K562 (cell line): ENCODE measurements around the gene ZNF280C. TPM values are rescaled to one million over a fixed set of nuclear protein-coding genes. Genes with fewer than 3 reads are reported as not detected.
A peak's percentile ranks its signal among the peaks of the same experiment; 100 is the strongest.

Experiments
- ARID3A ChIP-seq: IDR thresholded peaks from 2 replicates; pipeline ENCODE4 v1.6.1; 2012; ENCODE audit warnings: low read depth, low read length, improper control_type of control experiment, borderline replicate concordance
- ARID4B ChIP-seq: sonication (generic); formaldehyde crosslinking; IDR thresholded peaks from 2 replicates; pipeline ENCODE4 v1.8.0; 2022; ENCODE audit warnings: mild to moderate bottlenecking, missing genetic modification reagents
- FOXJ3 ChIP-seq: sonication (generic); formaldehyde crosslinking; IDR thresholded peaks from 2 replicates; pipeline ENCODE4 v1.4.0; 2020; ENCODE audit warnings: mild to moderate bottlenecking, missing genetic modification reagents
- GATAD2B ChIP-seq: fragments of 450-650 bp; IDR thresholded peaks from 2 replicates; pipeline ENCODE4 v1.6.1; 2017; ENCODE audit warnings: mild to moderate bottlenecking, borderline replicate concordance
- JUNB ChIP-seq: fragments of 450-650 bp; formaldehyde crosslinking; conservative IDR thresholded peaks from 2 replicates; pipeline ENCODE4 v1.4.0; 2020; ENCODE audit warnings: mild to moderate bottlenecking
- POLR2AphosphoS2 ChIP-seq: IDR thresholded peaks from 2 replicates; pipeline ENCODE4 v1.6.1; 2012; ENCODE audit warnings: low read length, improper control_type of control experiment
- RFX5 ChIP-seq: IDR thresholded peaks from 2 replicates; pipeline ENCODE4 v1.6.1; 2011; ENCODE audit warnings: low read depth, mild to moderate bottlenecking, improper control_type of control experiment, low read length
- SMAD4 ChIP-seq: fragments of 250-450 bp; sonication (Bioruptor Pico); conservative IDR thresholded peaks from 2 replicates; pipeline ENCODE4 v1.8.0; 2021; ENCODE audit warnings: inconsistent platforms, mild to moderate bottlenecking, moderate library complexity
- SRF ChIP-seq, 2 experiments: fragments of 250-450, 450-650 bp in 1 of 2; sonication (Bioruptor Pico) in 1 of 2; sonication (generic) in 1 of 2; formaldehyde crosslinking; IDR thresholded peaks; 2 replicates each; pipeline versions ENCODE4 v1.5.0 to v1.5.1; 2020 to 2022; ENCODE audit warnings: mild to moderate bottlenecking in 1 of 2, missing genetic modification reagents in 1 of 2
- ZNF184 ChIP-seq: sonication (generic); formaldehyde crosslinking; IDR thresholded peaks from 2 replicates; pipeline ENCODE4 v1.5.0; 2020; ENCODE audit warnings: missing genetic modification reagents
- ZNF224 ChIP-seq: sonication (generic); formaldehyde crosslinking; IDR thresholded peaks from 2 replicates; pipeline ENCODE4 v1.8.0; 2022; ENCODE audit warnings: mild to moderate bottlenecking, missing genetic modification reagents
- ZNF764 ChIP-seq: fragments of 250-450 bp; sonication (Bioruptor Pico); IDR thresholded peaks from 2 replicates; pipeline ENCODE4 v1.4.0; 2020; ENCODE audit warnings: low read depth, mild to moderate bottlenecking, moderate library complexity
- polyA plus RNA-seq, 8 experiments: library from polyadenylated mRNA; depleted of rRNA in 4 of 8; stranded (reverse) in 5 of 8; unstranded in 3 of 8; fragments of >200 nt; fragmentation: Nextera tagmentation in 2 of 8; fragmentation: Illumina TruSeq in 1 of 8; extraction: Ambion mirVana in 2 of 8; extraction: Trizol in 1 of 8; gene quantifications; 2 replicates each; pipeline versions ENCODE4 v1.2.1 to v1.2.3, GENCODE V29; 2011 to 2014; ENCODE audit warnings: inconsistent platforms in 1 of 8, missing spikeins in 1 of 8
- total RNA-seq, 7 experiments: library from RNA; depleted of rRNA in 6 of 7; stranded (reverse); fragments of >200 nt in 6 of 7; fragmentation: Illumina TruSeq in 2 of 7; extraction: Trizol in 2 of 7; gene quantifications; 2 replicates each; pipeline versions ENCODE4 v1.2.1 to v1.2.3, GENCODE V29; 2011 to 2021; ENCODE audit warnings: low replicate concordance in 1 of 7
- TF ChIP-seq, protein P1 (sequence below): sonication (generic); formaldehyde crosslinking; IDR thresholded peaks from 2 replicates; pipeline ENCODE4 v1.5.0; 2020; ENCODE audit warnings: missing genetic modification reagents
- TF ChIP-seq, protein P2 (sequence below): sonication (generic); formaldehyde crosslinking; IDR thresholded peaks from 2 replicates; pipeline ENCODE4 v1.8.0; 2023; ENCODE audit warnings: mild to moderate bottlenecking, missing genetic modification reagents
- TF ChIP-seq, protein P3 (sequence below), 2 experiments: fragments of 450-650 bp in 1 of 2; sonication (generic) in 1 of 2; formaldehyde crosslinking in 1 of 2; IDR thresholded peaks in 1 of 2; conservative IDR thresholded peaks in 1 of 2; 2 replicates each; pipeline versions ENCODE4 v1.6.1 to v1.8.1; 2016 to 2023; ENCODE audit warnings: mild to moderate bottlenecking in 2 of 2, moderate library complexity in 2 of 2, inconsistent platforms in 1 of 2, missing genetic modification reagents in 1 of 2

ZNF280C gene
- total and polyA plus RNA-seq, 9 of the 15 experiments (the other 6 are each of a cell fraction or from before 2014, with no cell fraction given) = 1.6 to 8.3 (median 4.4) TPM

GRCh38 chrX:130174045-130174704 lies 94.5 kb downstream of the ZNF280C start (continued):
- TF ChIP-seq SMAD4 (CRISPR knock-in tag) = peak; percentile 78
- no peak for TF ChIP-seq POLR2AphosphoS2
- no peak for TF ChIP-seq FOXJ3 (CRISPR knock-in tag)
- no peak for TF ChIP-seq JUNB (CRISPR knock-in tag)
- no peak for TF ChIP-seq ZNF224
- TF ChIP-seq, protein P1, sequence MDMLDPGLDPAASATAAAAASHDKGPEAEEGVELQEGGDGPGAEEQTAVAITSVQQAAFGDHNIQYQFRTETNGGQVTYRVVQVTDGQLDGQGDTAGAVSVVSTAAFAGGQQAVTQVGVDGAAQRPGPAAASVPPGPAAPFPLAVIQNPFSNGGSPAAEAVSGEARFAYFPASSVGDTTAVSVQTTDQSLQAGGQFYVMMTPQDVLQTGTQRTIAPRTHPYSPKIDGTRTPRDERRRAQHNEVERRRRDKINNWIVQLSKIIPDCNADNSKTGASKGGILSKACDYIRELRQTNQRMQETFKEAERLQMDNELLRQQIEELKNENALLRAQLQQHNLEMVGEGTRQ (CRISPR knock-in tag) = peak; percentile 50; the same call in 1 of the 2 replicates
- TF ChIP-seq ZNF764 (CRISPR knock-in tag) = no peak
- no peak for TF ChIP-seq ZNF184 (CRISPR knock-in tag)
- TF ChIP-seq, protein P2, sequence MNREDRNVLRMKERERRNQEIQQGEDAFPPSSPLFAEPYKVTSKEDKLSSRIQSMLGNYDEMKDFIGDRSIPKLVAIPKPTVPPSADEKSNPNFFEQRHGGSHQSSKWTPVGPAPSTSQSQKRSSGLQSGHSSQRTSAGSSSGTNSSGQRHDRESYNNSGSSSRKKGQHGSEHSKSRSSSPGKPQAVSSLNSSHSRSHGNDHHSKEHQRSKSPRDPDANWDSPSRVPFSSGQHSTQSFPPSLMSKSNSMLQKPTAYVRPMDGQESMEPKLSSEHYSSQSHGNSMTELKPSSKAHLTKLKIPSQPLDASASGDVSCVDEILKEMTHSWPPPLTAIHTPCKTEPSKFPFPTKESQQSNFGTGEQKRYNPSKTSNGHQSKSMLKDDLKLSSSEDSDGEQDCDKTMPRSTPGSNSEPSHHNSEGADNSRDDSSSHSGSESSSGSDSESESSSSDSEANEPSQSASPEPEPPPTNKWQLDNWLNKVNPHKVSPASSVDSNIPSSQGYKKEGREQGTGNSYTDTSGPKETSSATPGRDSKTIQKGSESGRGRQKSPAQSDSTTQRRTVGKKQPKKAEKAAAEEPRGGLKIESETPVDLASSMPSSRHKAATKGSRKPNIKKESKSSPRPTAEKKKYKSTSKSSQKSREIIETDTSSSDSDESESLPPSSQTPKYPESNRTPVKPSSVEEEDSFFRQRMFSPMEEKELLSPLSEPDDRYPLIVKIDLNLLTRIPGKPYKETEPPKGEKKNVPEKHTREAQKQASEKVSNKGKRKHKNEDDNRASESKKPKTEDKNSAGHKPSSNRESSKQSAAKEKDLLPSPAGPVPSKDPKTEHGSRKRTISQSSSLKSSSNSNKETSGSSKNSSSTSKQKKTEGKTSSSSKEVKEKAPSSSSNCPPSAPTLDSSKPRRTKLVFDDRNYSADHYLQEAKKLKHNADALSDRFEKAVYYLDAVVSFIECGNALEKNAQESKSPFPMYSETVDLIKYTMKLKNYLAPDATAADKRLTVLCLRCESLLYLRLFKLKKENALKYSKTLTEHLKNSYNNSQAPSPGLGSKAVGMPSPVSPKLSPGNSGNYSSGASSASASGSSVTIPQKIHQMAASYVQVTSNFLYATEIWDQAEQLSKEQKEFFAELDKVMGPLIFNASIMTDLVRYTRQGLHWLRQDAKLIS (CRISPR knock-in tag) = no peak
- TF ChIP-seq RFX5 = no peak
- no peak for TF ChIP-seq ARID3A
- TF ChIP-seq ARID4B (CRISPR knock-in tag) = no peak
- TF ChIP-seq, protein P3, sequence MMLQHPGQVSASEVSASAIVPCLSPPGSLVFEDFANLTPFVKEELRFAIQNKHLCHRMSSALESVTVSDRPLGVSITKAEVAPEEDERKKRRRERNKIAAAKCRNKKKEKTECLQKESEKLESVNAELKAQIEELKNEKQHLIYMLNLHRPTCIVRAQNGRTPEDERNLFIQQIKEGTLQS (IDR thresholded peaks at IDR 0.05) = 0 out of 2 replicates have a peak, but pooled peaks have one; percentile 17
- TF ChIP-seq, protein P3 (CRISPR knock-in tag; conservative IDR thresholded peaks at IDR 0.05) = no peak
- TF ChIP-seq GATAD2B = no peak
- no peak for TF ChIP-seq SRF (CRISPR knock-in tag; IDR thresholded peaks at IDR 0.05)
